ENCODE data around the gene MYO3B. TPM values are rescaled to one million over a fixed set of nuclear protein-coding genes. Genes with fewer than 3 reads are reported as not detected.

MYO3B gene
- total RNA-seq, 4 donors from 2014 or later: 0.48 TPM; not detected in 3

DNA sequence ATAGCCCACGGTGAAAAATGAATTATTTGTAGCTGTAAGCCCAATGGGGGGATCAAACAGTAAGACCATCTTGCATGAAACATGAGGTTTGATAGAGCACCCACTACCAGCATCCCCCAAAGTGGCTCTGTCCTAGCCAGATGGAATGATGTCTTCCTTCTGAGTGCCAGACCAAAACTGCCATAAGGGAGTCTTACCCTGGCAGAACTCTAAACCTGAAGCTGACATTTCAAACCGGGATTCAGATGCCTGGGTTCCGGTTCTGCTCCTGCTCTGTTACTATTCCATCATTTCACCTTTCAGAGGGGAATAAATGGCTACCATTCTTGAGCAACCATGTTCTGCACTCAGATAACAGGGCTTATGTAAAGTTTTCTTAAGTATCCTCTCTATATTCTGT is 67.4 kb downstream of the MYO3B start:
- TF ChIP-seq, protein P1, sequence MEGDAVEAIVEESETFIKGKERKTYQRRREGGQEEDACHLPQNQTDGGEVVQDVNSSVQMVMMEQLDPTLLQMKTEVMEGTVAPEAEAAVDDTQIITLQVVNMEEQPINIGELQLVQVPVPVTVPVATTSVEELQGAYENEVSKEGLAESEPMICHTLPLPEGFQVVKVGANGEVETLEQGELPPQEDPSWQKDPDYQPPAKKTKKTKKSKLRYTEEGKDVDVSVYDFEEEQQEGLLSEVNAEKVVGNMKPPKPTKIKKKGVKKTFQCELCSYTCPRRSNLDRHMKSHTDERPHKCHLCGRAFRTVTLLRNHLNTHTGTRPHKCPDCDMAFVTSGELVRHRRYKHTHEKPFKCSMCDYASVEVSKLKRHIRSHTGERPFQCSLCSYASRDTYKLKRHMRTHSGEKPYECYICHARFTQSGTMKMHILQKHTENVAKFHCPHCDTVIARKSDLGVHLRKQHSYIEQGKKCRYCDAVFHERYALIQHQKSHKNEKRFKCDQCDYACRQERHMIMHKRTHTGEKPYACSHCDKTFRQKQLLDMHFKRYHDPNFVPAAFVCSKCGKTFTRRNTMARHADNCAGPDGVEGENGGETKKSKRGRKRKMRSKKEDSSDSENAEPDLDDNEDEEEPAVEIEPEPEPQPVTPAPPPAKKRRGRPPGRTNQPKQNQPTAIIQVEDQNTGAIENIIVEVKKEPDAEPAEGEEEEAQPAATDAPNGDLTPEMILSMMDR (IDR thresholded peaks at IDR 0.05): no peak
- intact Hi-C loops (cut with DNase I; ENCODE audit: low total_unique reads): no loop called here
- Histone ChIP-seq H3K4me3 (no peak overlapping the region), H3K27me3 (peaks cover 20% of the 10 kb centered on the region), H3K36me3 (no peaks in the 10 kb centered on the region), H3K27ac (no peak overlapping the region), H3K9me3 (no peaks in the 10 kb centered on the region), H3K4me1 (no peaks in the 10 kb centered on the region)
- WGBS, 2 donors (ENCODE audit: low coverage in 1 of 2): 86% methylated on average over 2 to 3 of the region's 3 CpGs
- DNase-seq: no peak
- in situ Hi-C loops (cut with MboI; ENCODE audit: low pct_ligation_motif_present in 1 of 4, low pct_unique_long_range_greater_than_20kb in 1 of 4, low sequenced_read_pairs in 3 of 4): no loop called here

DNA sequence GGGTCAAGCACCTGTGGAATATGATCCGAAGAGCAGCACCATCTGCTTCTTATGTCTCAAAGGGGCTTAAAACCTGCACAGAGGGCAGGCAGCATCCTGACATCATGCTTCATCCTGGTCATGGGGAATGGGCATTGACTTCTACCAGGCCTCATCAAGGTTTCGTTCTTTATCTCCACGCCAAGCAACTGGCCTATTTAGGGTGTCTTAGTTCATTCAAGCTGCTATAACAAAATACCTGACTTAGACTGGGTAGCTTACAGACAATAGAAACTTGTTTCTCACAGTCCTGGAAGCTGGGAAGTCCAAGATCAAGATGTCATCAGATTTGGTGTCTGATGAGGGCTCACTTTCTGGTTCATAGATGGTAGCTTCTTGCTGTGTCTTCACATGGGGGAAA is 69.4 kb downstream of the MYO3B start:
- Histone ChIP-seq H3K27me3 (peaks cover 6% of the 10 kb centered on the region), H3K36me3 (no peaks in the 10 kb centered on the region), H3K4me3 (no peak overlapping the region), H3K4me1 (no peaks in the 10 kb centered on the region), H3K27ac (no peak overlapping the region), H3K9me3 (no peaks in the 10 kb centered on the region)
- intact Hi-C loops (cut with DNase I; ENCODE audit: low total_unique reads) (no loop called here), in situ Hi-C loops (cut with MboI; ENCODE audit: low pct_ligation_motif_present in 1 of 4, low pct_unique_long_range_greater_than_20kb in 1 of 4, low sequenced_read_pairs in 3 of 4) (no loop called here)
- WGBS, 2 donors (ENCODE audit: low coverage in 1 of 2): 90% methylated on average over 3 of the region's 3 CpGs; no CpG with 5 or more reads in 1 of the 2 donors
- TF ChIP-seq POLR2A (IDR thresholded peaks at IDR 0.05) (no peak), POLR2AphosphoS5 (IDR thresholded peaks at IDR 0.05) (no peak), EP300 (IDR thresholded peaks at IDR 0.05; ENCODE audit: low read depth) (no peak)
- TF ChIP-seq, protein P1 (IDR thresholded peaks at IDR 0.05): no peak
- DNase-seq: no peak

DNA sequence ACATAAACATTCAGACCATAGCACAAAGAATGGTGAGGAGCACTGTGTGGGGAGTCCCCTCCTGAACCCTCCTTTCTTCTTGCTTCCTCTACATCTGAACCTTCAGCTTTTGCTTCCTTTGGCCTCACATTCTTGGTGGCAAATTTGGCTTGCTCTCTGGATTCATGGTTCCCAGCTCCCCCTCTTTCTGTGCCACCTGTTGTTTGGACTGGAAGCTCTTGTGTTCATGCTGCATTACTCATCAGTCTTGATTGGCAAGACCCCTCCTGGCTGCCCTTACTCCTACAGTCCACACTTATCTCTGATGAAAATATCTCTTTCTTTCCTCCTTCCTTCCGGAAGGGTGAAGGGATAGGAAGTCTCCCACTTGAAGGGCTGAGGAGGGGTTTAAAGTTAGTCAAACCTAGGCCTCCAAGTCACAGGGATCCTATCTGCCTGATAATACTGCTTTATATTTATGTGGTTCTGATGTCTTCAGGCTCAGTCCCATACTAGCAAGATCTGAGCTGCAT is 70.0 kb downstream of the MYO3B start:
- Histone ChIP-seq H3K27me3 (peaks cover 3% of the 10 kb centered on the region), H3K36me3 (no peaks in the 10 kb centered on the region), H3K4me1 (no peaks in the 10 kb centered on the region), H3K4me3 (no peak overlapping the region), H3K9me3 (no peaks in the 10 kb centered on the region), H3K27ac (no peak overlapping the region)
- DNase-seq: no peak
- no peak for TF ChIP-seq POLR2A (IDR thresholded peaks at IDR 0.05)
- no peak for TF ChIP-seq POLR2AphosphoS5 (IDR thresholded peaks at IDR 0.05)
- TF ChIP-seq EP300 (IDR thresholded peaks at IDR 0.05; ENCODE audit: low read depth): no peak
- TF ChIP-seq, protein P1 (IDR thresholded peaks at IDR 0.05): no peak
- intact Hi-C loops (cut with DNase I; ENCODE audit: low total_unique reads) (no loop called here), in situ Hi-C loops (cut with MboI; ENCODE audit: low pct_ligation_motif_present in 1 of 4, low pct_unique_long_range_greater_than_20kb in 1 of 4, low sequenced_read_pairs in 3 of 4) (no loop called here)
- 67 to 92% methylated on average over 1 of the region's 1 CpG for WGBS, 2 donors (ENCODE audit: low coverage in 1 of 2)

DNA sequence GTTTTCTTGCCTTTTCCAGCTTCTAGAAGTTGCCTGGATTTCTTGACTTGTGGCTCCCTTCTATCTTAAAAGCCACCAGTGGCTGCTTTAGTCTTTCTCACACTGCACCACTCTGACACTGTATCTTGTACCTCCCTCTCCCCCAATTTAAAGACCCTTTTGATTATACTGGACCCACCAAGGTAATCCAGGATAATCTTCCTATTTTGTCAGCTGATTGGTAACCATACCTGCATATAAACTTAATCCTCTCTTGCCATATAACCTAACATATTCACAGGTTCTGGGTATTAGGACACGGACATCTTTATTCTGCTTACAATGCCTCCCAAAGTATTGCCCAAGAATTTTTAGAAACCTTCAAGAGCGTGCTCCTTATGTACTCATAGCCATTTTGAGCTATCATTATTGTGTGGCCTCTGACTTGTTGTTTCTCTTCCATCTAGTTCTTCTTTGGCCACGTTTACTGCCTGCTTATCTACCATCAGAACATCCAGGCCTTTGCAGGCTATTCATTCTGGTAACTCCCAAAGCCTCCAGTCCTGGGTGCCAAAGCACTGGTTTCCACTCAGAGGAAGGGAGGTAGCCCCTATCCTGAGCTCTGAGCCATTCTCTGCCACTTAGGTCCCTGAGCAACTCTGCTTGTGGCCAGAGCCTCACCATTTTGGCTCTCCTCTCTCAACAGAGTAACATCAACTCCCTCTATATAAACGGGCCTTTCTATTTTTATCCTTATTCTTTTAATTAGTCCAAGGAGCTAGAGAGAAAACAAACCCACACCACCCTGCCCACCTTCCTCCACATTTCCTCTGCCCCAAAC is 70.8 kb downstream of the MYO3B start:
- peaks cover 3% of the 10 kb centered on the region for H3K27me3 ChIP-seq
- 71 to 76% methylated on average over 3 to 4 of the region's 4 CpGs for WGBS, 2 donors (ENCODE audit: low coverage in 1 of 2)
- no peaks in the 10 kb centered on the region for H3K36me3 ChIP-seq
- TF ChIP-seq EP300 (IDR thresholded peaks at IDR 0.05; ENCODE audit: low read depth): no peak
- no peak for TF ChIP-seq POLR2A (IDR thresholded peaks at IDR 0.05)
- TF ChIP-seq, protein P1 (IDR thresholded peaks at IDR 0.05): no peak
- TF ChIP-seq POLR2AphosphoS5 (IDR thresholded peaks at IDR 0.05): no peak
- DNase-seq: no peak
- H3K9me3 ChIP-seq: no peaks in the 10 kb centered on the region
- H3K27ac ChIP-seq: no peak overlapping the region
- in situ Hi-C loops (cut with MboI; ENCODE audit: low pct_ligation_motif_present in 1 of 4, low pct_unique_long_range_greater_than_20kb in 1 of 4, low sequenced_read_pairs in 3 of 4): no loop called here
- H3K4me1 ChIP-seq: no peaks in the 10 kb centered on the region
- intact Hi-C loops (cut with DNase I; ENCODE audit: low total_unique reads): no loop called here
- no peak overlapping the region for H3K4me3 ChIP-seq
